Thoracic aorta (tissue), 2 donors: ENCODE results near the gene SP9. TPM values are rescaled to one million over a fixed set of nuclear protein-coding genes. Genes with fewer than 3 reads are reported as not detected.

Source experiments
- ATAC-seq: fragments of 150-250 bp; one replicate; pipeline ENCODE4 v1.8.0; 2017; ENCODE audit warnings: low read depth; ENCODE audit not compliant: insufficient number of reproducible peaks, low FRiP score
- DNase-seq: peaks from one replicate; pipeline ENCODE4 v3.0.0-alpha.2; 2020; ENCODE audit warnings: low spot score
- H3K27ac ChIP-seq, 2 donors: fragments of 200-600 bp; sonication (generic); 1 replicate in 1 of 2; 2 replicates in 1 of 2; pipeline ENCODE4 v1.5.1; 2016; ENCODE audit warnings: mild to moderate bottlenecking in 2 of 2, moderate library complexity in 2 of 2
- H3K27me3 ChIP-seq: fragments of 200-600 bp; sonication (generic); replicated peaks from 2 replicates; pipeline ENCODE4 v1.6.0; 2016; ENCODE audit warnings: mild to moderate bottlenecking; ENCODE audit not compliant: insufficient read depth
- H3K36me3 ChIP-seq: fragments of 200-600 bp; sonication (generic); one replicate; pipeline ENCODE4 v1.5.1; 2016
- H3K4me1 ChIP-seq, 2 donors: fragments of 200-600 bp; sonication (generic); 1 replicate in 1 of 2; 2 replicates in 1 of 2; pipeline versions ENCODE4 v1.5.1 to v1.6.0; 2016; ENCODE audit warnings: low read depth in 2 of 2, mild to moderate bottlenecking in 1 of 2; ENCODE audit not compliant: control insufficient read depth in 1 of 2
- H3K4me3 ChIP-seq: fragments of 200-600 bp; sonication (generic); 2 replicates; pipeline ENCODE4 v1.5.1; 2016; ENCODE audit warnings: mild to moderate bottlenecking
- H3K9me3 ChIP-seq: fragments of 200-600 bp; sonication (generic); 2 replicates; pipeline ENCODE4 v1.5.1; 2016
- total RNA-seq, 2 donors: library from RNA; depleted of rRNA; stranded (reverse); fragments of >200 nt; gene quantifications; one replicate each; pipeline versions ENCODE4 v1.1.0 to v1.2.3, GENCODE V29; 2016
- TF ChIP-seq, protein P1 (sequence below): fragments of 200-600 bp; sonication (generic); IDR thresholded peaks from one replicate; pipeline ENCODE4 v1.5.1; 2019; ENCODE audit warnings: antibody characterized with exemption

SP9 gene
- total RNA-seq, 2 donors from 2014 or later: not detected

DNA sequence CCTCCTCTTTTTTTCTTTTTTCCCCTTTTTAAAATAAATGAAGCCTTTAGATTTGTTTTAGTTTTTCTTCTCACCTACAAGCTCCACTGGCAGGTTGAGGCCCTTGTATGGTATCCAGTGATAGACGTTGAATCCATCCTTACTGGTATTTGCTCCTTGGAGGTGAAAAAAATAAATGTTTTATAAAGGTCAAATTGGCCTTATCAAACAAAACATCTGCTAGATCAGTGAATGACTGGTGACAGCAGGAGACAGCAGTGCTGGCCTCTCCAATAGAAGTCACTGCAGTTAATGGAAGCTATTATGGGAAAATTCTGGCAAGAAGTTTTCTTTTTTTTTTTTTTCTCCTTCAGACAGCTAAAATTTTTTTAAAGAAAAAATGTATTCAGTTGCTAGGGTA, 12.6 kb upstream of the SP9 start:
- DNase-seq: no peak
- no peak for ATAC-seq
- Histone ChIP-seq H3K27me3 (no peaks in the 10 kb centered on the region), H3K4me3 (no peak overlapping the region), H3K27ac (no peak overlapping the region), H3K36me3 (no peaks in the 10 kb centered on the region), H3K9me3 (no peaks in the 10 kb centered on the region), H3K4me1 (peaks cover 7 to 10% of the 10 kb centered on the region in 2 donors)
- TF ChIP-seq, protein P1, sequence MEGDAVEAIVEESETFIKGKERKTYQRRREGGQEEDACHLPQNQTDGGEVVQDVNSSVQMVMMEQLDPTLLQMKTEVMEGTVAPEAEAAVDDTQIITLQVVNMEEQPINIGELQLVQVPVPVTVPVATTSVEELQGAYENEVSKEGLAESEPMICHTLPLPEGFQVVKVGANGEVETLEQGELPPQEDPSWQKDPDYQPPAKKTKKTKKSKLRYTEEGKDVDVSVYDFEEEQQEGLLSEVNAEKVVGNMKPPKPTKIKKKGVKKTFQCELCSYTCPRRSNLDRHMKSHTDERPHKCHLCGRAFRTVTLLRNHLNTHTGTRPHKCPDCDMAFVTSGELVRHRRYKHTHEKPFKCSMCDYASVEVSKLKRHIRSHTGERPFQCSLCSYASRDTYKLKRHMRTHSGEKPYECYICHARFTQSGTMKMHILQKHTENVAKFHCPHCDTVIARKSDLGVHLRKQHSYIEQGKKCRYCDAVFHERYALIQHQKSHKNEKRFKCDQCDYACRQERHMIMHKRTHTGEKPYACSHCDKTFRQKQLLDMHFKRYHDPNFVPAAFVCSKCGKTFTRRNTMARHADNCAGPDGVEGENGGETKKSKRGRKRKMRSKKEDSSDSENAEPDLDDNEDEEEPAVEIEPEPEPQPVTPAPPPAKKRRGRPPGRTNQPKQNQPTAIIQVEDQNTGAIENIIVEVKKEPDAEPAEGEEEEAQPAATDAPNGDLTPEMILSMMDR: no peak

GRCh38 chr2:174322746-174323145, 12.0 kb upstream of the SP9 start:
- H3K27me3 ChIP-seq: no peaks in the 10 kb centered on the region
- no peak for DNase-seq
- H3K27ac ChIP-seq: no peak overlapping the region
- no peaks in the 10 kb centered on the region for H3K9me3 ChIP-seq
- TF ChIP-seq, protein P1: no peak
- H3K4me3 ChIP-seq: no peak overlapping the region
- peaks cover 12 to 14% of the 10 kb centered on the region in 2 donors for H3K4me1 ChIP-seq
- no peak for ATAC-seq
- H3K36me3 ChIP-seq: no peaks in the 10 kb centered on the region

- Histone ChIP-seq H3K4me1 (peaks cover 14 to 15% of the 10 kb centered on the region in 2 donors), H3K36me3 (no peaks in the 10 kb centered on the region), H3K27me3 (peaks cover 14% of the 10 kb centered on the region), H3K4me3 (no peak overlapping the region), H3K27ac (no peak overlapping the region), H3K9me3 (no peaks in the 10 kb centered on the region)
- TF ChIP-seq, protein P1: no peak
- ATAC-seq (no peak), DNase-seq (no peak)
Observed at GRCh38 chr2:174324530-174324929, 10.2 kb upstream of the SP9 start.

- H3K27me3 ChIP-seq: peaks cover 23% of the 10 kb centered on the region
- no peak overlapping the region for H3K27ac ChIP-seq
- peak overlapping the region; percentile 64 for H3K4me3 ChIP-seq
- H3K9me3 ChIP-seq: no peaks in the 10 kb centered on the region
- H3K4me1 ChIP-seq: peaks cover 14 to 15% of the 10 kb centered on the region in 2 donors
- ATAC-seq (no peak), DNase-seq (no peak)
- no peaks in the 10 kb centered on the region for H3K36me3 ChIP-seq
- TF ChIP-seq, protein P1: no peak
Observed at GRCh38 chr2:174325373-174326160, 9.2 kb upstream of the SP9 start.

- Histone ChIP-seq H3K4me3 (peak overlapping the region; percentile 64), H3K27me3 (peaks cover 30% of the 10 kb centered on the region), H3K27ac (no peak overlapping the region), H3K36me3 (no peaks in the 10 kb centered on the region), H3K9me3 (no peaks in the 10 kb centered on the region), H3K4me1 (peaks cover 14 to 15% of the 10 kb centered on the region in 2 donors)
- TF ChIP-seq, protein P1: no peak
- DNase-seq (no peak), ATAC-seq (no peak)
Observed at GRCh38 chr2:174326161-174327020, 8.4 kb upstream of the SP9 start.
